Spleen (tissue), 11 donors: Measurements from ENCODE around the gene KRTAP6-3. TPM values are rescaled to one million over a fixed set of nuclear protein-coding genes. Genes with fewer than 3 reads are reported as not detected.

Experiments
- DNase-seq: peaks from one replicate; pipeline ENCODE4 v3.0.0-alpha.2; 2020
- H3K27ac ChIP-seq, 8 donors: fragments of 200-600 bp; sonication (generic) in 7 of 8; 1 replicate in 4 of 8; 2 replicates in 4 of 8; pipeline versions ENCODE4 v1.5.0 to v1.8.0; 2016 to 2021; ENCODE audit warnings: inconsistent platforms in 4 of 8, mild to moderate bottlenecking in 4 of 8, moderate library complexity in 1 of 8
- H3K27me3 ChIP-seq, 7 donors: fragments of 200-600 bp; sonication (generic) in 6 of 7; replicated peaks in 1 of 7; 1 replicate in 4 of 7; 2 replicates in 3 of 7; pipeline versions ENCODE4 v1.5.0 to v1.8.0; 2016 to 2021; ENCODE audit warnings: inconsistent platforms in 3 of 7, mild to moderate bottlenecking in 1 of 7
- H3K36me3 ChIP-seq, 6 donors: fragments of 200-600 bp; sonication (generic) in 5 of 6; 1 replicate in 4 of 6; 2 replicates in 2 of 6; pipeline versions ENCODE4 v1.5.0 to v1.8.0; 2016 to 2021; ENCODE audit warnings: inconsistent platforms in 2 of 6
- H3K4me1 ChIP-seq, 6 donors: fragments of 200-600 bp; sonication (generic) in 5 of 6; 1 replicate in 3 of 6; 2 replicates in 3 of 6; pipeline versions ENCODE4 v1.5.0 to v1.8.0; 2016 to 2021; ENCODE audit warnings: inconsistent platforms in 3 of 6
- H3K4me3 ChIP-seq, 8 donors: fragments of 200-600 bp; sonication (generic) in 7 of 8; 1 replicate in 4 of 8; 2 replicates in 4 of 8; pipeline versions ENCODE4 v1.5.0 to v1.8.0; 2016 to 2021; ENCODE audit warnings: inconsistent platforms in 4 of 8, mild to moderate bottlenecking in 4 of 8, moderate library complexity in 2 of 8
- H3K9me3 ChIP-seq, 8 donors: fragments of 200-600 bp; sonication (generic) in 7 of 8; 1 replicate in 4 of 8; 2 replicates in 4 of 8; pipeline versions ENCODE4 v1.5.0 to v1.8.0; 2016 to 2021; ENCODE audit warnings: inconsistent platforms in 4 of 8
- POLR2A ChIP-seq, 3 donors: fragments of 450-650 bp; IDR thresholded peaks; one replicate each; pipeline ENCODE4 v1.5.1; 2017; ENCODE audit warnings: antibody characterized with exemption in 3 of 3, mild to moderate bottlenecking in 1 of 3
- POLR2AphosphoS5 ChIP-seq, 3 donors: sonication (generic); formaldehyde crosslinking; IDR thresholded peaks; one replicate each; pipeline ENCODE4 v1.5.1; 2017; ENCODE audit warnings: antibody characterized with exemption in 3 of 3
- WGBS, 5 donors: extraction: QIAGEN DNeasy Blood & Tissue Kit in 3 of 5; methylation state at CpG; one replicate each; pipeline versions ENCODE4 v1.1.5 to v1.1.7; 2013 to 2018; 5-methylcytosine and 5-hydroxymethylcytosine counted together
- intact Hi-C: fragments of 100-400 bp; cut with DNase I; formaldehyde crosslinking; loops from one replicate; pipeline ENCODE4 v1.15.0; 2023; ENCODE audit warnings: low total_unique reads
- polyA plus RNA-seq, 3 donors: library from polyadenylated mRNA; stranded (reverse); fragments of 200-250 nt; gene quantifications; one replicate each; pipeline ENCODE4 v1.2.1, GENCODE V29; 2013
- total RNA-seq, 7 donors: library from RNA; depleted of rRNA in 3 of 7; stranded (reverse); fragments of >200 nt in 3 of 7; fragmentation: NEBNext Ultra II Directional in 4 of 7; extraction: Animal tissue kit (Norgen Biotek cat#: 25700) in 4 of 7; gene quantifications; one replicate each; pipeline versions ENCODE4 v1.1.0 to v1.2.1, GENCODE V29; 2016 to 2021
- TF ChIP-seq, protein P1 (sequence below), 11 experiments: fragments of 200-600 bp in 7 of 11; fragments of 450-650 bp in 4 of 11; sonication (generic) in 4 of 11; IDR thresholded peaks in 8 of 11; conservative IDR thresholded peaks in 3 of 11; 1 replicate in 7 of 11; 2 replicates in 4 of 11; pipeline versions ENCODE4 v1.4.0 to v1.8.0; 2016 to 2021; ENCODE audit warnings: antibody characterized with exemption in 11 of 11, inconsistent platforms in 4 of 11, mild to moderate bottlenecking in 1 of 11
- donor health status: healthy with polysubstance abuse.
- donor health status: DM: no; HTN: no; CAD: no; lungs with moderate emphysema.
- donor health status: DM: no; HTN: no; CAD: no.
- donor health status: Bipolar disorder and iron deficiency.
- donor health status: healthy.
- donor health status: DM: no; HTN: no; CAD: no.
- donor health status: DM: yes; HTN: yes; CAD: no.

KRTAP6-3 gene
- total and polyA plus RNA-seq, 10 donors, result not detected

DNA sequence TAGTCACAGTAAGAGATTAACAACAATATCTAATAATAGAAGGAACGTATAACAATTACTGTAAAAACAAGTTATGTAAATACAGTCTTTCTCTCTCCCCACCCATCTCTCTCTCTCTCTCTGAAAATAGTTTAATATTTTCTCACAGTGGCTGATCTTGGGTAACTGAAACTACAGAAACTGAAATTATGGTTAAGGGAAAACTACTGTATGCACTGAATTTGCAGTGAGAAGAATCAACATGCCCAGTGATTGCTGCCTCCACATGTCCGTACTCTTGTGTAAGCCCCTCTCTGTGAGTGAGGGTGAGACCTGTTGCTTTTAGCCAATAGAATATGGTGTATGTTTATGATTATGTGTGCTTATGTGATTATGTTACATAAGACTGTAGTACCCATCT is 19.9 kb downstream of the KRTAP6-3 start:
- intact Hi-C loops, result no loop called here
- Histone ChIP-seq H3K36me3 (no peaks in the 10 kb centered on the region), H3K9me3 (peaks cover 0 to 11% (median 0%) of the 10 kb centered on the region in 8 donors), H3K27ac (no peak overlapping the region), H3K4me1 (no peaks in the 10 kb centered on the region), H3K4me3 (no peak overlapping the region), H3K27me3 (no peaks in the 10 kb centered on the region)
- TF ChIP-seq, protein P1, sequence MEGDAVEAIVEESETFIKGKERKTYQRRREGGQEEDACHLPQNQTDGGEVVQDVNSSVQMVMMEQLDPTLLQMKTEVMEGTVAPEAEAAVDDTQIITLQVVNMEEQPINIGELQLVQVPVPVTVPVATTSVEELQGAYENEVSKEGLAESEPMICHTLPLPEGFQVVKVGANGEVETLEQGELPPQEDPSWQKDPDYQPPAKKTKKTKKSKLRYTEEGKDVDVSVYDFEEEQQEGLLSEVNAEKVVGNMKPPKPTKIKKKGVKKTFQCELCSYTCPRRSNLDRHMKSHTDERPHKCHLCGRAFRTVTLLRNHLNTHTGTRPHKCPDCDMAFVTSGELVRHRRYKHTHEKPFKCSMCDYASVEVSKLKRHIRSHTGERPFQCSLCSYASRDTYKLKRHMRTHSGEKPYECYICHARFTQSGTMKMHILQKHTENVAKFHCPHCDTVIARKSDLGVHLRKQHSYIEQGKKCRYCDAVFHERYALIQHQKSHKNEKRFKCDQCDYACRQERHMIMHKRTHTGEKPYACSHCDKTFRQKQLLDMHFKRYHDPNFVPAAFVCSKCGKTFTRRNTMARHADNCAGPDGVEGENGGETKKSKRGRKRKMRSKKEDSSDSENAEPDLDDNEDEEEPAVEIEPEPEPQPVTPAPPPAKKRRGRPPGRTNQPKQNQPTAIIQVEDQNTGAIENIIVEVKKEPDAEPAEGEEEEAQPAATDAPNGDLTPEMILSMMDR (IDR thresholded peaks at IDR 0.05 in 8 of 11, conservative IDR thresholded peaks at IDR 0.05 in 3 of 11), result no peak
- TF ChIP-seq POLR2AphosphoS5 (IDR thresholded peaks at IDR 0.05) (no peak), POLR2A (IDR thresholded peaks at IDR 0.05) (no peak)
- WGBS, 5 donors, result 80 to 91% (median 88%) methylated on average over 2 of the region's 2 CpGs
- no peak for DNase-seq

DNA sequence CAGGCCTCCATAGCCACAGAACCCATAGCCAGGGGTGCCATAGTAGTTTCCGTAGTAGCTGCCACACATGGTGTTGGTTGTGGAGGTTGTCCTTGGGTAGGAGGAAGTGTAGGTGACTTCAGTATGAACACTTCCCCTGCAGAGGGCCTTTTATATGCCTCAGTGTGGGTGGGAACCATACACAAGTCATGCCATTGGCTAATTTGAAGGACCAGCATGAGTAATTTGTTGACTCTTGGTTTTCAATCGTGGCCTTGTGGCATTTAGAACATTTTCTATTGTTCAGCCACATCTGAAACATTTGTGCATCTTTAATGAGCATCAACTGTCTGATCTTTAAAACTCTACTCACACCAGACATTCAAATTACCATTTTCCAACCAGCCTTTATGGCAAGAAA is 21.6 kb downstream of the KRTAP6-3 start, which contains the start of gene KRTAP6-1:
Gene KRTAP6-1, minus strand, starts transcription at position 95 of the 400 bp plus-strand sequence. Its CDS starts 26 bp downstream, at position 69.
- H3K9me3 ChIP-seq, result peaks cover 0 to 11% (median 0%) of the 10 kb centered on the region in 8 donors
- no peak for DNase-seq
- no peaks in the 10 kb centered on the region for H3K36me3 ChIP-seq
- H3K27ac ChIP-seq, result no peak within 1 kb of the TSS
- no peaks in the 10 kb centered on the region for H3K27me3 ChIP-seq
- intact Hi-C loops, result no loop called here
- no peak within 1 kb of the TSS for H3K4me3 ChIP-seq
- 68 to 85% (median 71%) methylated on average over 2 of the region's 2 CpGs for WGBS, 5 donors
- no peak for TF ChIP-seq POLR2A (IDR thresholded peaks at IDR 0.05)
- TF ChIP-seq POLR2AphosphoS5 (IDR thresholded peaks at IDR 0.05), result no peak
- H3K4me1 ChIP-seq, result no peaks in the 10 kb centered on the region

DNA sequence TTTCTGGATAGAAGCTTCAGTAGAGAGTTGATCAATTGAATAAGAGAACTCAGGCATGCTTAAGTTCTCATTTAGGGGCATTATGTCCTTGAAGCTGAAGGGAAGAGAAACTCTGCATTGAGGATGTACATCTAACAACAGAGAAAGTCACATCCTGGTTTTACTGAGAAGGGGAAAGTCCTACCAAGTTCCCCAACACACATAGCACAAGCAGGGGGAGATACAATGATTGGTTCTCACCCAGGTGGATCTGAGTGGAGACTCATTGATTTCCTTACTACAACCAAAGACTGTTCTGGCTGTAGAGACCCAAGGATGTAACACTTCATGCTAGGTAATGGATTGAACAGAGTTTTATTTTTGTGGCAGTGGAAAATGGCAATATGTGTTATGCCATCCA is 23.0 kb downstream of the KRTAP6-3 start:
- H3K27me3 ChIP-seq, result no peaks in the 10 kb centered on the region
- no peak overlapping the region for H3K4me3 ChIP-seq
- no peak for DNase-seq
- no peaks in the 10 kb centered on the region for H3K4me1 ChIP-seq
- intact Hi-C loops, result no loop called here
- no peak for TF ChIP-seq POLR2AphosphoS5 (IDR thresholded peaks at IDR 0.05)
- no peak for TF ChIP-seq POLR2A (IDR thresholded peaks at IDR 0.05)
- TF ChIP-seq, protein P1 (IDR thresholded peaks at IDR 0.05 in 8 of 11, conservative IDR thresholded peaks at IDR 0.05 in 3 of 11), result no peak
- H3K36me3 ChIP-seq, result no peaks in the 10 kb centered on the region
- peaks cover 0 to 11% (median 0%) of the 10 kb centered on the region in 8 donors for H3K9me3 ChIP-seq
- H3K27ac ChIP-seq, result no peak overlapping the region

DNA sequence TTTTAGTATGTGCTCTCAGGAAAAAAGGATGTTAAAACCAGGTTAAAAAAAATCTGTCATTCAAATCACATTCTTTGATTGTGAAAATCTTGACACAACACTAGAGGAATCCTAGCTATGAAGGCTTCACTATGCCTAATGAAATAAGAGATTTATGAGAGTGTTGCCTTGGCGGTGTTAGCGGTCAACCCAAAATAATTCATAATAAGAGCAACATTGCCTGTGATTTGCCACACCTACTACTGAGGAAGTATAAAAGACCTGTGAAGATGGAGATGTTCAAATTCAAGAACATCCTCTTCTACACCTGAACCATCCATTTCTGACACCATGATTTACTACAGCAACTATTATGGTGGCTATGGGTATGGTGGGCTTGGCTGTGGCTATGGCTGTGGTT is 23.9 kb downstream of the KRTAP6-3 start, which contains the start of gene KRTAP20-1:
Gene KRTAP20-1, plus strand, starts transcription at position 301 of the 400 bp plus-strand sequence. Its CDS starts 30 bp downstream, at position 331.
- Histone ChIP-seq H3K4me3 (no peak within 1 kb of the TSS), H3K4me1 (no peaks in the 10 kb centered on the region), H3K27ac (no peak within 1 kb of the TSS), H3K36me3 (no peaks in the 10 kb centered on the region), H3K9me3 (peaks cover 0 to 2% (median 0%) of the 10 kb centered on the region in 8 donors), H3K27me3 (no peaks in the 10 kb centered on the region)
- intact Hi-C loops, result no loop called here
- WGBS, 5 donors, result 89 to 99% (median 94%) methylated on average over 2 of the region's 2 CpGs
- no peak for DNase-seq
- no peak for TF ChIP-seq POLR2AphosphoS5 (IDR thresholded peaks at IDR 0.05)
- TF ChIP-seq POLR2A (IDR thresholded peaks at IDR 0.05), result no peak
- TF ChIP-seq, protein P1 (IDR thresholded peaks at IDR 0.05 in 8 of 11, conservative IDR thresholded peaks at IDR 0.05 in 3 of 11), result no peak

DNA sequence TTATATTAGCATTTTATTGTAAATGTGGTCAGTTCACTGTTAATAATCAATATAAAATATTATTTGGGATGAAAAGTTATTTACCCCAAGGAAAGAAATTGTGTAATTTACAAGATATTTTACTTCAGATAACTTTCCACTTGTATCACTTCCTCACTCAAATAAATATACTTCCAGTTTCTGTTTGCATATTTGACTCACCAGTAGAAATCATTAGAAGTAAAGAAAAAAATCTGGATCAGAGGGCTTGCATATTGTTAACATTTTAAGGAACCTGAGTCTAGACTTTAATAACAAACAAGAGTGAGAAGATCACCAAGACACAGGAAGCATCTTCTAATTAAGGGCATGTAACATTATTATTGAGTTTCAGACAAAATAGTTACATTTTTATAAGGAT is 27.8 kb downstream of the KRTAP6-3 start:
- H3K27ac ChIP-seq, result no peak overlapping the region
- no peaks in the 10 kb centered on the region for H3K36me3 ChIP-seq
- peaks cover 0 to 19% (median 3%) of the 10 kb centered on the region in 8 donors for H3K9me3 ChIP-seq
- TF ChIP-seq, protein P1 (IDR thresholded peaks at IDR 0.05 in 8 of 11, conservative IDR thresholded peaks at IDR 0.05 in 3 of 11), result no peak
- TF ChIP-seq POLR2A (IDR thresholded peaks at IDR 0.05), result no peak
- TF ChIP-seq POLR2AphosphoS5 (IDR thresholded peaks at IDR 0.05), result no peak
- H3K4me1 ChIP-seq, result no peaks in the 10 kb centered on the region
- intact Hi-C loops, result no loop called here
- H3K4me3 ChIP-seq, result no peak overlapping the region
- no peaks in the 10 kb centered on the region for H3K27me3 ChIP-seq
- DNase-seq, result no peak
